NOMO-1 treated with DMSO at 0.1 percent for 48 hours (cell line): ENCODE measurements around the gene NID1.
A peak's percentile ranks its signal among the peaks of the same experiment; 100 is the strongest.
"Not testable (repeated sequence)": the region's sequence is repeated elsewhere in the genome, so short reads cannot be mapped to it uniquely, and the experiment has no call there.

Experiments
- DNase-seq: peaks from one replicate; lab custom pipeline; 2025; ENCODE audit not compliant: unreplicated experiment; lab: John Stamatoyannopoulos, UW

Gene NID1

DNA sequence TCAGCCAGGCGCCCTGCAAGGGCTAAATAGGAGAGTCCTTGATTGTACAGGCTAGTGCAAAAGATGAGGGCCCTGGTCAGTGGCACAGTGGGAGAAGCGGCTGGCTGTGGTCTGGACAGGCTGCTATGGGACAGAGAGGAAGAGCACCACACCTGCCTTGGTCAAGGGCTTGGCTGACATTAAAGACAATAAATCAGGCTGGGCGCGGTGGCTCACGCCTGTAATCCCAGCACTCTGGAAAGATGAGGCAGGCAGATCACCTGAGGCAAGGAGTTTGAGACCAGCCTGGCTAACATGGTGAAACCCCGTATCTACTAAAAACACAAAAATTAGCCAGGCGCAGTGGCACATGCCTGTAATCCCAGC is 62.9 kb downstream of the NID1 start:
- no peak for DNase-seq

DNA sequence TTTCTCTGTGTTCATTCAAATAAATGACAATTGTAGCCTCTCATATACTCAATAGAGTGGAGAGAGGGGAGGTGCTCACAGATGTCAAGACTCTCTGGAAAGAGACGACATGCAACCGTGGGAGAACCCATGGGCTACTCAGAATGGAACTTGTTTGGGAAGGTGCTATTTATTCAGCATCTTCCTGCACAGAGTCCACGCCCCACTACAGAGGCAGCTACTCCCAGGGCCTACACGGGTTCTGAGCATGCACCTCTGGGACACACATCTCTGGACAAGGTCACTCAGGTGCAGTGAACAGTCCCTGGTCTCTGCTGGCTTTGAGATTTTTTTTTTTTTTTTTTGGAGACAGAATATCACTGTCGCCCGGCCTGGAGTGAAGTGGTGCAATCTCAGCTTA is 64.1 kb downstream of the NID1 start:
- no peak for DNase-seq

DNA sequence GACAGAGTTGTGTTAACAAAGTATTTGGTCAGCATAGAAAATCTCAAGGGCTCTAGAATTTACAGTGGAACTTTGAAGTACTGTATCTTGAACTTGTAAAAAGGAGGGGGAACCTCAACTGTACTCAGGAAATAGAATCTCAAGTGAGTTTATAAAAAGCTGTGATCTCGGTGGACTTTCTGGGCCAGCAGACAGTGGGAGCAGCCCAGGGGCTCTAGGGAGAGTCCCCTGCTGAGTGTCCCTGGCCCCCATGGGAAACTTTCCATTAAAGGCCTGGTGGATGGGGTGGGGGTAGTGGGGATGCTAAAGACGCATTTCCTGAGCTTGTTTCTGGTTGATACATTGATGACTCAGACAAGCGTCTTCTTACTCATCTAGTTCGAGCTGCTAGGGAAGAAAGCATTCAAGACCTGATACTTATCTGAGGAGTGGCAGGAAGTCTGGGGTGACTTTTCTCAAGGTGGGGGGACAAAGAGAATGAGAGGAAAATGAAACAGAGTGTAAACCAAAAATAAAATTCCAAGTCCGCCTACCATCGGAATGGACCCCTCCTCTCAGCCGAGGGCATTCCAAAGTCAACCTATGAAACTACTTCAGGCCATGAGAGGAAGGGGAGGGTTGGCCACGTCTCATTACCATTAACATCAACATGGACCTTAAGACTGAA is 65.5 kb downstream of the NID1 start:
- DNase-seq = peak; percentile 38

DNA sequence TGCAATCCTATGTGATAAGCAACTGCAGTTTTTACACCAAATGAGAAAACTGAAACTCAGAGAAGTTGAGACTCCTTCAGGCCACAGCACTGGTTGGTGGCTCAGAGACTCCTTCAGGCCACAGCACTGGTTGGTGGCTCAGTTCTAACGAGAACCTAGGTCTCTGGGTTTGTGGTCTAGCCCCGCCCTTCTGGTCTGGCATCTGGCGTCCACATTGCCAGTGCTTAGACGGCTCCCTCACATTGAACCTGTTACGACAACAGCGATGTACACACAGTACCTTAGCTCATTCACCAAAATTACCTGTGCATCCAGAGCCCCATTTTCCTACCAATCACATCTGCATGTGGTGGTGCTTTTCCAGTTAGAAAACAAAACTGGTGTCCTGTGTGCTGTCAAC is 66.1 kb downstream of the NID1 start:
- peak; percentile 16 for DNase-seq

DNA sequence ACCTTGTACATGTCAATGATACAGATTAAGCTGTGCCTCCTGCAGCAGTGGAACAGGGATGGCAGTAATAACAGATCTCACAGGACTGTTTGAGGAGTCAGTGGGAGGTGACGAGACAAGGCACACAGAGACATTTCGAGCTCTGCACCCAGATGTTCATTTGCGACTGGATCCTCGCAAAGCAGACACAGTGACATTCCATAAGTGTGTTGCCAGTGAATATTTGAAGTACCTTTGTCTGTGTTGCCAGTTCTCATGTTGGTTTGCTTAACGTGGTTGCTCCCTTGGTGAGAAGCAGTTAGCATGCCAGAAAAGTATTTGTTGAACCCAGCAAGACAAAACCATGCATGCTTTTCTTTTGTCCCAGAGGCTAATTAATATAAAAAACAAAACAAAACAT is 67.0 kb downstream of the NID1 start:
- DNase-seq = no peak

DNA sequence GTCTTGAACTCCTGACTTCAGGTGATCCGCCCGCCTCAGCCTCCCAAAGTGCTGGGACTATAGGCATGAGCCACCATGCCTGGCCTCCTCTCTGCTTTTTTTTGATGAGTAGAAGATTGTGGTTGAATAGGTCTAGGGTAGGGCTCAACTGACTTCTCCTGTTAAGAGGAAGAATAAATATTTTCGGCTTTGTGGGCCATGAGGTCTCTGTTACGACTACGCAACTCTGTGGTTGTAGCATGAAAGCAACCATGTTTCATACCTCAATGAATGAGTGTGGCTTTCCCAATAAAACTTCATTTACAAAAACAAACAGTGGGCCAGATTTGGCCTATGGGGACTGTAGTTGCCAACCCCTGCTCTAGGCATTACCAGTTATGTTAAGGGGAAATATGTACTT is 67.8 kb downstream of the NID1 start:
- peak; percentile 78 for DNase-seq

DNA sequence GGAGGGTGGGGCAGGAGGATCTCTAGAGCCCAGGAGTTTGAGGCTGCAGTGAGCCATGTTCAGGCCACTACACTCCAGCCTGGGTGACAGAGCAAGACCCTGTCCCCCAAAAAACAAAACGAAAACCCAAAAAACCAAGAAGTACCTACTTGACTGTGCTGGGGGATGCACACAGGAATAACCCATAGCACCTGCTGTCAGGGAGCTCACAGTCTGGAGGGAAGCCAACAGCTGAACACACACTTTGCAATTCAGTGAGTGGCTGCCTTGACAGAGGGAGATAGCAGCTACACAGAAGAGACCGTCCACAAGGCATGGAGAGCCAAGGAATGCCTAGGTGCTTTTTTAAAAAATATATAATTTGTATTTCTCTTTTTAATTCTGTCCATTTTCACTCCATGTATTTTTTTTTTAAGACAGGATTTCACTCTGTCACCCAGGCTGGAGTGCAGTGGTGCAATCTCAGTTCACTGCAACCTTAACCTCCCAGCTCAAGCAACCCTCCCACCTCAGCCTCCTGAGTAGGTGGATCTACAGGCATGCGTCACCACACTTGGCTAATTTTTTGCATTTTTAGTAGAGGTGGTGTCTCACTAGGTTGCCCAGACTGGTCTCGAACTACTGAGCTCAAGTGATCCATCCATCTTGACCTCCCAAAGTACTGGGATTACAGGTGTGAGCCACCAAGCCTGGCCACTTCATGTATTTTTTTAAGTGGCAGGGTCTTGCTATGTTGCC is 68.7 kb downstream of the NID1 start:
- no peak for DNase-seq

DNA sequence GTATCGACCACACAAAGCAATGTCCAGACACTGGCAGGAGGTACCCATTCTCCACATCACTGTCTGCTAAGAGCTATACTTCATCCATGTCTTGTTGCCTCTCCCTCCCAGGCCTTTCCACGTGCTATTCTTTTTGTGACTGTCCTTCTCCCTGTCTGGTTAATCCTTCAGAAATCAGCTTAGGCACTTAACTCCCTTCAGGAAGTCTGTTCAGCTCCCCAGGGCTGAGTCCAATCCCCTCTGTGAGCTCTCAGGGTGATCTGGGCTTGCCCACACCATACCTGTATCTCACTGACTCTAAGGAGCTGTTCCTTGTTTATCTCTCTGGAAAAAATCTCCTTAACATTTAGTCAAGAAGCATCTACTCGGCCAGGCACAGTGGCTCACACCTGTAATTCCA is 69.4 kb downstream of the NID1 start:
- DNase-seq = no peak

DNA sequence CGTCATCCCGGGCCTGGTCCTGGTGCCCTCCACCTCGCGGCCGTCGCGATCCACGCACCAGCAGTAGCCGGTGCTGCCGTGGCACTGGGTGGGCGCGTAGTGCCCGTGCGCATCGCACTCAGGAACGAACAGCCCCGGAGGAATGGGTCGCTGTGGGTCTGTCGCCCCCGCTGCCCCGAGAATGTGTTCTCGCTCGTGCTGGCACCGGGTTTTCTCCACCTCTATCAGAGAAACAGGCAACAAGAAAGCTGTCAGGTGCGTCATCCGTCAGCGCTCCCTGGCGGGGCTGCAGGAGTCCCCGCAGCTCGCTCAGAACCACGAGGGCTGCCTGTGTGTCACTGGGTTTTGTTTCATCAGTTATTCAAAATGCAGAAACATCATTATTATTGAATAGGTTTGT is 71.2 kb downstream of the NID1 start:
- no peak for DNase-seq

DNA sequence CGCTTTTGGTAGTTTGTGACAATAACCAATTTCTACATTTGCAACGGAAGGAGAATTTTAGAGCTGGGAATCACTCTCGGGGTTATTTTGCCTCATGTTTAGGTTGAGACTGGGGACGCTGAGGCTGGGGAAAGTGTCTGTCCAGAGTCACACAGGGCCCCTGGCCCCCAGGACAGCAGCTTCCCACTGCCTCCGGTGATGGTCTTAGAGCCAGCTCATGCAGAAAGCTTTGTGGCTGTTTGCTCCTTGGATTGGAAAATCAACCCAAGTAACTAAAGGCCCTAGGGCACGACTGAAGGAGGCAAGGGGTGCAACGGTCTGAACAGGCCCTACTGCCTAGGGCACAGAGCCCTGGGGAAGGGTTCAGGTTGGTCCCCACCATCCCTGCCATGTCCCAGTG is 72.0 kb downstream of the NID1 start:
- DNase-seq = no peak

DNA sequence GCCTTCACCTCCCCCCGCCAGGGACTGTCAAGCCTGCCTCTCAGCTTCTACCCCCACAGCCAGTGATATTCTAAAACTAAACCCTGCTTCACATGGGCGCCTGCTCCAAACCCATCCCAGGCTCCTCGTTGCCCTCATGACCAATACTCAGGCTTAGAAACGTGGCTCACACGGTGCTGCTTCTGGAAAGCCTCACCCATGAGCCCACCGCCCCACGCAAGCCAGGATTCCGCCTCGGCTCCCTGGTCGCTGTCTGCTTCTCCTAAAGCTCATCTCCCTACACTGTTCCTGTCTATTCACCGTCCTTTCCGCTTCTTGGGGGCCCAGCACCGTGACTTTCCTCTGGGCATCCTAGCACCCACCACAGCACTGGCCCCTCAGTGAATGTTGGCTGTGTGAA is 72.5 kb downstream of the NID1 start:
- no peak for DNase-seq

DNA sequence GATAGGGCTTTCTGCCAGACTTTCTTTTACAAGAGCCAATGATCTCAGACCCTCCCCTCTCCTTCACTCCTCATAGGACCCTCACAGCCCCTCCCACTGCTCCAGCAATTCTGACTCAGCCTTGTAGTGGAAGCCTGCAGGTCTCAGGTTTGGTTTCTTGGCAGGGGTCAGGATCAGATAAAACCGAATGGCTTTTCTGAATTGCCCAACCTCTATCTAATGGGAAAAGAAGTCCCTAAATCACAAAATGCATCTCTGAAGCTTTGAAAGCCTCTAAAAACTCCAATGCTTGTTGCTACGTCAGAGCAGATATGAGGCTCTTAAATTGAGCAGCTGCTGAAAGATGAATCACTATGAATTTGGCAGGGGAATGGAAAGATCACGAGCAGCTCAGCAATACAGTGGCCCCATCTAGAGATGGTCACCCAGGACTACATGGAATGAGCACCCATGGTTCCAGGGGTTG is 74.5 kb downstream of the NID1 start:
- no peak for DNase-seq

DNA sequence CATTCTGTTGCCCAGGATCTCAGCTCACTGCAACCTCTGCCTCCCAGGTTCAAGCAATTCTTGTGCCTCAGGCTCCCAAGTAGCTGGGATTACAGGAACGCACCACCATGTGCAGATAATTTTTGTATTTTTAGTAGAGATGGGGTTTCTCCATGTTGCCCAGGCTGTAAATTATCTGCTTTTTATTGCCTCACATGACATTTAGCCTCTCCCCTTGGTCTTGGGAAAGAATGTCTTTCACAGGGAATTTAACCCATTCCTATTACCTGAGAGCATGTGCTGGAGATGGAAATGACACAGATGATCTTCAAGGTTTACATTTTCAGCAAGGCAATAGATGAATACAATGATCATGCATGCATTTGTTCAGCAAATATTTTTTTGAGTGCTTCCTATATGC is 75.8 kb downstream of the NID1 start:
- no peak for DNase-seq

DNA sequence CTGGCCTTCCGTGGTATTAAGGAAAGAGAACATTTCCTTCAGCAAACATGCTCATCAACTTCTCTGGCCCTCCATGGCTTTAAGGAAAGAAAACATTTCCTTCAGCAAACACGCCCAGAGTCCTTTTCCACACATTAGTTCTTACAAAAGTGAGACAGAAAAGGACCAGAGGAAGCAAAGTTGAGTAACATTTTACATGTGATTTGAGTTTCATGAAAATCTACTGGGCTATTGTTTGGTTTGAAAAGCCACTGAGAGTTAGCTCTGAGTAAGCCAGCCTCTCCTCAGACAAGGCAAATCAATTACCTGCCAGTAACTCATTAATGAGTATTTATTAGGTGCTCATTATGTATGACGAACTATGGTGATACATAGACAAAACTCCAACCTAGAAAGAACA is 78.0 kb downstream of the NID1 start:
- peak; percentile 39 for DNase-seq

DNA sequence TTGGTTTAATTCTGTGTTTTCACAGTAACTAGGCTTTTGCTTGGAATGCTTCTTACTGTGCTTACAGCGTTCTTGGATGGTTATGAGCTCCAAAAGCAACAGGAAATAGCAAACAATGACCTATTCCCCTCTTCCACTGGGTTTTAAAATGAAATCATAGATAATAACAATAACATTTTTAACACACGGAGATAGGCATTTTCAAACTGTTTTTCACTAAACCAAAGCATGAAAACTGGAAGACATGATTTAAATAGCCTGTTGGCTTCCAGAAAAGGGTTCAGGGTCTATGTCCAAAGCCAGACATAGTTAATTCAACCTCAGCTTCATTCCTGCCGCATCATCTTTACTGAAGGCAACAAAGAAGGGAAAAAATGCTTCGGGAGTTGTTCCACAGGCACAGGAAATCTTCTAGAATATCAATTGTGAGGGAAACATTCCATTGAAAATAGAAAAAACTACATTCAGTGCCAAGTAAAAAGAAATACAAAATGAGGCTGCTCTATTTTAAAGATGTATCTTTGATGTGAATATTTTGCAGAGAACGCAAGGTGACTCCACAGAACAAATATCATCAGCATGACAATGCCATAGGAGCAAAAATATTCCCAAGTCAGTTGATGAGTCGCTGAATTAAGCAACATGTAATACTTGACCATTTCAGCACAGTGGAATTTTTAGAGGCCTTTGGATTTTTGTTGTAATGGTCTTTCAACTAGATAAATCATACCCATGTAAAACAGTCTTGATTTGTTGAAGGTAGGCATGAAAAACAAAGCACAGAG is 80.7 kb downstream of the NID1 start:
- no peak for DNase-seq

DNA sequence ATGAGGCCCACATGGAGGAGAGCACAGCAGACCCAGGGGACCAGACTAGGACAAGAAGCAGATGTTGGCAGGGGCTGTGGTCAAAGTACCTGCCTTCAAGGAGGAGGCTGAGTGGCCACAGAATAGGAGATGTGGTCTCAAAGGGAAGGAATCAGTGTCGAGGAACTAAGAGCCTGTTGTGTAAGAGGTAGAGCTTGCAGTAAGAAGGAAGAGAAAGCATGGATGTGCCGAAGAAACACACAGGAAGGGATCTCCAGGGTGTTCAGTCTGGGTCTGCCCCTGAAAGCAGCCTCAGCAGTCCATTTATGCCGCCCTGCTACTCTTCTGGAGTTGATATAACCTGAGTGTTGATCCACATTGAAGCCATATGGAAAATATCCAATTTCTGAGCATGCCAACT is 83.9 kb downstream of the NID1 start:
- DNase-seq = peak; percentile 94

DNA sequence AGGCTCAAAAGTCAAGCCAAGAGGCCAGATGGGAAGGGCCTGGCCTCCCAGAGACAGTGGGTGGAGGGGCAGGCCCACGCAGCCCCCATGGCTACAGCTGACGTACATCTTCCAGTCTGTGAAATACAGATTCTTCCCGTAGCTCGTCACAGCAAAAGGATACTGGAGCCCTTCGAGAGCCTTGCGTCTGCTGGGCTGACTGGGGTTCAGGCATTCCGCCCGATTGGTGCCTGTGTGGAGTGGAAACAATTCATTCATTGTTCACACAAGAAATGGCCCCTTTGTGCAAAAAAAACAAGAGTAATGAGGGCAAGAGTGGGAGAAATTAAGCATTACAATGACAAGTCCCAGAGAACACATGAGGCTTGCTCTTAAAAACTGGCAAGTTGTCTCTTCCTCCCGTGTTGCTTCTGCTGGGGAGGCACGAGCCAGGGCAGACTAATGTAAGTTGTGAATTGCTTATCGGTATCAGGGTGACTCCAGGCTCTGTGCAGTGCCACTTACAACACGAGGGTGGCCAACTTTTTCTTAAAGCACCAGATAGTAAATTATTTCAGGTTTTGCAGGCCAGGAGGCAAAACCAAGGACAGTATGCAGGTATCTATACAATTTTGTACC is 85.1 kb downstream of the NID1 start:
- no peak for DNase-seq

DNA sequence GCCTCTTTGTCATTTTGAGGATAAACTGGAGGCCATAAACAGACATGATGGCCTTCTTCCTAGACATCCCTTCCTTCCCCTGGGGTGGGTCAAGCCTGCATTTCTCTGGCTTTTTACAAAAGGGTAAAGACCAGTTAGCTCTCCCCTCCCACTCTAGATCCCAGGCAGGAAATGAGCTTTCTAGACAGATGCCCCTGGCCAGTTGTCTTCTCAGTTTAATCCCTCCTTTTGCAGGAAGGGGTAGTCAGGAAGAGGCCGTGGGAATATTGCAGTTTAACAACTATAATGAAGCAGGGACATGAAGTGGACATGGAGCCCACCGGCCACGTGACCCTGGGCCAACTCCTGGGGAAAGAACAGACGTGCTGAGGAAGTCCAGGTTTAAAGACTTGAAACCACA is 85.7 kb downstream of the NID1 start:
- no peak for DNase-seq

DNA sequence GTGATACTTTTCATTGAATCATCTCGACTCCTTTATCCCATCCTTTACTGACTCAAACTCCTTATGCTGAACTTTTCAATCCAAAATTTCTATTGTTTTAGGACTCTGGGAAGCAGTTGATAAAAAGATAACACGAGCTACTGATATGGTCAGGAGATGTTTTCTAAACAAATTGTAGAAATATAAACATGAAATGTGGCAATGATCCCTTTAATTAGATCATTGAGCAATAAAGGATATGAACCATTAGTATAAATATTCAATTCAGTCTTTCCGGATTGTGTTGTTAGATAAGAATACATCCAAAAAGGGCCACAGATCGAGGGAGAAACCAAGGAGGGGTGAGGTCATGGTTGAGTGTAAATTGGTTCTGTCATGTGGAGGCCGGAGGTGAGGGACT is 88.4 kb downstream of the NID1 start:
- no peak for DNase-seq

DNA sequence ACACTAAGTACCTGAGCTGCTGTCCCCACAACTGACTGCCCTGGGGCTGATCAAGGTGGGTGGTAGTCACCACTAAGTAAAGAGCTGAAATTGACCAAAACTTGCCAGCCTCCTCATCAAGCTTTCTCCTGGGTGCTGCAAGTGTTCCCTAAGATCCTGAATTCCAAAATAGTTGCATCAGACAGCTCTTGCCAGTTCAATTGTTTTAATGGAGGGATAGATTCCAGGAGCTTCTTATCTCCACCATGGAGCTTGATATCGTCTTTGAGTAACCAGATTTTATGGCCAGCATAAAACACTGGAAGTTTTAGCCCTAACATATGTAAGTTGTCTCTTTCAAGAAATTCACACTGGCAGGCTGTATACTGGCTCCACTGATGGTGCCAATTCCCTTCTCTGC is 90.3 kb downstream of the NID1 start:
- no peak for DNase-seq

DNA sequence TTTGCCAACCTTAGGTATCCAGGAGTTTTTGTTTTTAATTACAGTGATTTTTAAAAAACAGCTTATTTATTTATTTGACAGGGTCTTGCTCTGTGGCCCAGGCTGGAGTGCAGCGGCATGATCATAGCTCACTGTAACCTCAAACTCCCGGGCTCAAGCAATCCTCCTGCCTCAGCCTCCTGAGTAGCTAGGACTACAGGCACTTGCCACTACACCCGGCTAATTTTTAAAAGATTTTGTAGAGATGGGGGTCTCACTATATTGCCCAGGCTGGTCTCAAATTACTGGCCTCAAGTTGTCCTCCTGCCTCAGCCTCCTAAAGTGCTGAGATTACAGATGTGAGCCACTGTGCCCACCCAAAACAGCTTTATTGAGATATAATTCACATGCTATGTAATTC is 92.2 kb downstream of the NID1 start:
- DNase-seq = not testable (repeated sequence)

DNA sequence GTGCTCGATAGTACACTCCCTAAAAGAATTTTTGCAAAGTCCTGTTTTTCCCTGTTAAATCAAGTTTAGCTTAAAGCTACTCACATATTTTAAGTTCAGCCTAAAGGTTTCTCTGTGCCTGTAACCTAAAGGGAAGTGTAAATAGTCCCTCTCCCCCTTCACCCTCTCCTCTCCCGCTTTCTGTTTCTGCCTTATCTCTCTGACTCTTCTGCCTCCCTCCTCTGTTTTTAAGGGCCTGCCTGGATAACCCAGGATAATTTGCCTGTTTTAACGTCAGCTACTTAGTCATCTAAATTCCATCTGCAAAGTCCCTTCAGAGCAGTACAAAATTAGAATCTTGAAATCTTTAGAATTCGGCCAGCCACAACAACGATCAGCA is 92.6 kb downstream of the NID1 start:
- peak; percentile 64 for DNase-seq
